Panc1 (cell line): ENCODE measurements around the gene TOR1B. TPM values are rescaled to one million over a fixed set of nuclear protein-coding genes. Genes with fewer than 3 reads are reported as not detected.

Experiments
- ATAC-seq: fragments of 200-7000 bp; cut with Tn5 transposase; 2 replicates; pipeline ENCODE4 v1.9.1; 2020; ENCODE audit warnings: mild to moderate bottlenecking, moderate library complexity
- Bru-seq: library from RNA; stranded (reverse); fragments of 400-500 nt; gene quantifications from one replicate; lab custom pipeline; 2021; lab: Mats Ljungman, UMichigan
- BruChase-seq, 2 experiments: library from RNA; stranded (reverse); fragments of 400-500 nt; gene quantifications; one replicate each; lab custom pipeline; 2021; lab: Mats Ljungman, UMichigan
- BruUV-seq: library from RNA; stranded (reverse); fragments of 400-500 nt; replicated peaks from 2 replicates; lab custom pipeline; 2021; lab: Mats Ljungman, UMichigan
- CTCF ChIA-PET: fragments of 300-600 bp; sonication (Branson Sonifier 250); formaldehyde crosslinking; loops from one replicate; lab custom pipeline; 2022; ENCODE audit warnings: antibody characterized with exemption; lab: Charles Lee
- POLR2A ChIA-PET: fragments of 300-600 bp; sonication (Branson Sonifier 250); formaldehyde crosslinking; loops from one replicate; lab custom pipeline; 2022; ENCODE audit warnings: antibody characterized with exemption; lab: Charles Lee
- DNase-seq: peaks from one replicate; pipeline ENCODE4 v3.0.0-alpha.2; 2010; ENCODE audit warnings: low read depth, low spot score
- H3K27ac ChIP-seq: 2 replicates; pipeline ENCODE4 v1.5.1; 2011; ENCODE audit warnings: mild to moderate bottlenecking, low read length, inconsistent platforms
- H3K27me3 ChIP-seq: fragments of 200-500 bp; sonication (Bioruptor generic); 2 replicates; pipeline ENCODE4 v1.6.0; 2014; ENCODE audit warnings: low read length, inconsistent platforms; ENCODE audit not compliant: control insufficient read depth, insufficient read depth
- H3K36me3 ChIP-seq: fragments of 200-500 bp; sonication (Bioruptor generic); 2 replicates; pipeline ENCODE4 v1.5.1; 2014; ENCODE audit warnings: inconsistent platforms, mild to moderate bottlenecking, low read length, moderate library complexity; ENCODE audit not compliant: control insufficient read depth, insufficient read depth
- H3K4me1 ChIP-seq: 2 replicates; pipeline ENCODE4 v1.5.1; 2011; ENCODE audit warnings: inconsistent platforms, mild to moderate bottlenecking, low read length, moderate library complexity; ENCODE audit not compliant: control insufficient read depth, insufficient read depth
- H3K4me3 ChIP-seq, 2 experiments: 2 replicates each; pipeline ENCODE4 v1.5.1; 2011 to 2012; ENCODE audit warnings: low read depth in 2 of 2, low read length in 2 of 2, mild to moderate bottlenecking in 2 of 2, inconsistent platforms in 1 of 2, moderate library complexity in 1 of 2
- H3K9me3 ChIP-seq: fragments of 200-500 bp; sonication (Bioruptor generic); 2 replicates; pipeline ENCODE4 v1.5.1; 2014; ENCODE audit warnings: low read depth, mild to moderate bottlenecking, inconsistent platforms, low read length, moderate library complexity; ENCODE audit not compliant: control insufficient read depth, insufficient read depth
- CTCF ChIP-seq: fragments of 450-650 bp; IDR thresholded peaks from 2 replicates; pipeline ENCODE4 v1.5.1; 2017; ENCODE audit warnings: mild to moderate bottlenecking
- POLR2AphosphoS5 ChIP-seq: IDR thresholded peaks from 2 replicates; pipeline ENCODE4 v1.6.1; 2012; ENCODE audit warnings: mild to moderate bottlenecking, low read depth, low read length, moderate library complexity
- SIN3A ChIP-seq: IDR thresholded peaks from 2 replicates; pipeline ENCODE4 v1.6.1; 2012; ENCODE audit warnings: low read depth, mild to moderate bottlenecking, low read length, moderate library complexity, borderline replicate concordance; ENCODE audit not compliant: insufficient read depth
- TCF7L2 ChIP-seq: IDR thresholded peaks from 2 replicates; pipeline ENCODE4 v1.6.1; 2011; ENCODE audit warnings: mild to moderate bottlenecking, low read depth, low read length, inconsistent platforms
- in situ Hi-C: cut with HindIII; loops from 2 replicates; pipeline ENCODE4 v1.10.0; 2016; ENCODE audit warnings: low sequenced_read_pairs, low pct_unique_long_range_greater_than_20kb
- intact Hi-C: fragments of 100-400 bp; cut with micrococcal nuclease; formaldehyde crosslinking; loops from one replicate; pipeline ENCODE4 v1.10.0; 2022; ENCODE audit not compliant: unreplicated experiment
- long read RNA-seq: library from polyadenylated mRNA; unstranded; transcript quantifications from one replicate; pipeline ENCODE4 v2.0.0, GENCODE V29; 2021; ENCODE audit not compliant: unreplicated experiment
- polyA plus RNA-seq: library from polyadenylated mRNA; unstranded; fragments of >200 nt; gene quantifications from one replicate; pipeline ENCODE4 v1.2.1, GENCODE V29; 2012; ENCODE audit warnings: missing spikeins; ENCODE audit not compliant: insufficient read length
- total RNA-seq: library from RNA; stranded (reverse); gene quantifications from one replicate; pipeline ENCODE4 v1.2.1, GENCODE V29; 2021; ENCODE audit not compliant: unreplicated experiment
- TF ChIP-seq, protein P1 (sequence below), 2 experiments: IDR thresholded peaks; 2 replicates each; pipeline ENCODE4 v1.6.1; 2011 to 2012; ENCODE audit warnings: low read depth in 2 of 2, control low read depth in 1 of 2, low read length in 1 of 2, mild to moderate bottlenecking in 1 of 2, moderate library complexity in 1 of 2; ENCODE audit not compliant: insufficient read depth in 1 of 2

Gene TOR1B
- total RNA-seq (37.6 TPM), Bru-seq, nascent RNA (percentile 61 among the genes with signal in this experiment), BruChase-seq, experiment 1, labeled RNA remaining after a 2-hour chase (percentile 82 among the genes with signal in this experiment), BruChase-seq, experiment 2, labeled RNA remaining after a 6-hour chase (percentile 92 among the genes with signal in this experiment)
- 26.7 TPM for polyA plus RNA-seq
- long read RNA-seq, transcript TOR1B-201 (5 exons, 2,769 nt): major isoform, 61 of 84 reads
- long read RNA-seq, partial matches to known transcripts: 15 of 84 reads
- long read RNA-seq, other reads (novel, unspliced or antisense): 4 of 84 reads

- peak; percentile 99 for ATAC-seq
- no peaks in the 10 kb centered on the region for H3K27me3 ChIP-seq
- no peaks in the 10 kb centered on the region for H3K9me3 ChIP-seq
- no TSS peak for BruUV-seq
- intact Hi-C loops: no loop called here
- H3K27ac ChIP-seq: peak within 1 kb of the TSS; percentile 79
- TF ChIP-seq, protein P1, sequence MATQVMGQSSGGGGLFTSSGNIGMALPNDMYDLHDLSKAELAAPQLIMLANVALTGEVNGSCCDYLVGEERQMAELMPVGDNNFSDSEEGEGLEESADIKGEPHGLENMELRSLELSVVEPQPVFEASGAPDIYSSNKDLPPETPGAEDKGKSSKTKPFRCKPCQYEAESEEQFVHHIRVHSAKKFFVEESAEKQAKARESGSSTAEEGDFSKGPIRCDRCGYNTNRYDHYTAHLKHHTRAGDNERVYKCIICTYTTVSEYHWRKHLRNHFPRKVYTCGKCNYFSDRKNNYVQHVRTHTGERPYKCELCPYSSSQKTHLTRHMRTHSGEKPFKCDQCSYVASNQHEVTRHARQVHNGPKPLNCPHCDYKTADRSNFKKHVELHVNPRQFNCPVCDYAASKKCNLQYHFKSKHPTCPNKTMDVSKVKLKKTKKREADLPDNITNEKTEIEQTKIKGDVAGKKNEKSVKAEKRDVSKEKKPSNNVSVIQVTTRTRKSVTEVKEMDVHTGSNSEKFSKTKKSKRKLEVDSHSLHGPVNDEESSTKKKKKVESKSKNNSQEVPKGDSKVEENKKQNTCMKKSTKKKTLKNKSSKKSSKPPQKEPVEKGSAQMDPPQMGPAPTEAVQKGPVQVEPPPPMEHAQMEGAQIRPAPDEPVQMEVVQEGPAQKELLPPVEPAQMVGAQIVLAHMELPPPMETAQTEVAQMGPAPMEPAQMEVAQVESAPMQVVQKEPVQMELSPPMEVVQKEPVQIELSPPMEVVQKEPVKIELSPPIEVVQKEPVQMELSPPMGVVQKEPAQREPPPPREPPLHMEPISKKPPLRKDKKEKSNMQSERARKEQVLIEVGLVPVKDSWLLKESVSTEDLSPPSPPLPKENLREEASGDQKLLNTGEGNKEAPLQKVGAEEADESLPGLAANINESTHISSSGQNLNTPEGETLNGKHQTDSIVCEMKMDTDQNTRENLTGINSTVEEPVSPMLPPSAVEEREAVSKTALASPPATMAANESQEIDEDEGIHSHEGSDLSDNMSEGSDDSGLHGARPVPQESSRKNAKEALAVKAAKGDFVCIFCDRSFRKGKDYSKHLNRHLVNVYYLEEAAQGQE (IDR thresholded peaks at IDR 0.05; ENCODE audit: insufficient read depth in 1 of 2, low read depth in 2 of 2, low read length in 1 of 2): 0 out of 4 replicates have a peak, but pooled peaks of 1 of the 2 experiments have one; percentile 22
- no peak for TF ChIP-seq CTCF
- TF ChIP-seq POLR2AphosphoS5: peak; percentile 49
- TF ChIP-seq TCF7L2: no peak
- peak; percentile 69; the same call in 1 of the 2 replicates for TF ChIP-seq SIN3A
- CTCF ChIA-PET: no interaction called here
- POLR2A ChIA-PET: interaction anchor here (0.6 kb wide), 1 partner anchor 238 kb away, joined by 3 read pairs; no protein-coding TSS in a partner anchor
- peak; percentile 51 for DNase-seq
- H3K4me1 ChIP-seq: peaks cover 3% of the 10 kb centered on the region
- no peaks in the 10 kb centered on the region; the same call in none of the 2 replicates for H3K36me3 ChIP-seq
- in situ Hi-C loops: no loop called here
- peak within 1 kb of the TSS; percentile 68 to 78 for H3K4me3 ChIP-seq
These were observed at the start of gene TOR1B for GRCh38 chr9:129802833-129803675. Gene TOR1B (plus strand): TSS chr9:129803184. CDS start chr9:129803213, 29 bp downstream.

- no peak overlapping the region for H3K4me3 ChIP-seq
- H3K36me3 ChIP-seq: no peaks in the 10 kb centered on the region; the same call in 1 of the 2 replicates
- no peaks in the 10 kb centered on the region for H3K27me3 ChIP-seq
- intact Hi-C loops (no loop called here), in situ Hi-C loops (no loop called here)
- ATAC-seq (no peak), DNase-seq (no peak)
- ChIA-PET POLR2A (no interaction called here), CTCF (no interaction called here)
- no peaks in the 10 kb centered on the region; the same call in none of the 2 replicates for H3K4me1 ChIP-seq
- TF ChIP-seq, protein P1 (IDR thresholded peaks at IDR 0.05; ENCODE audit: insufficient read depth in 1 of 2, low read depth in 2 of 2, low read length in 1 of 2): no peak
- TF ChIP-seq CTCF (no peak), TCF7L2 (no peak), SIN3A (no peak), POLR2AphosphoS5 (no peak)
- H3K9me3 ChIP-seq: no peaks in the 10 kb centered on the region
- H3K27ac ChIP-seq: no peak overlapping the region
- BruUV-seq: no TSS peak
These were observed 47.8 kb upstream of the TOR1B start for GRCh38 chr9:129755151-129755550.
